Measurements from ENCODE around the gene PLEKHG5.

DNA sequence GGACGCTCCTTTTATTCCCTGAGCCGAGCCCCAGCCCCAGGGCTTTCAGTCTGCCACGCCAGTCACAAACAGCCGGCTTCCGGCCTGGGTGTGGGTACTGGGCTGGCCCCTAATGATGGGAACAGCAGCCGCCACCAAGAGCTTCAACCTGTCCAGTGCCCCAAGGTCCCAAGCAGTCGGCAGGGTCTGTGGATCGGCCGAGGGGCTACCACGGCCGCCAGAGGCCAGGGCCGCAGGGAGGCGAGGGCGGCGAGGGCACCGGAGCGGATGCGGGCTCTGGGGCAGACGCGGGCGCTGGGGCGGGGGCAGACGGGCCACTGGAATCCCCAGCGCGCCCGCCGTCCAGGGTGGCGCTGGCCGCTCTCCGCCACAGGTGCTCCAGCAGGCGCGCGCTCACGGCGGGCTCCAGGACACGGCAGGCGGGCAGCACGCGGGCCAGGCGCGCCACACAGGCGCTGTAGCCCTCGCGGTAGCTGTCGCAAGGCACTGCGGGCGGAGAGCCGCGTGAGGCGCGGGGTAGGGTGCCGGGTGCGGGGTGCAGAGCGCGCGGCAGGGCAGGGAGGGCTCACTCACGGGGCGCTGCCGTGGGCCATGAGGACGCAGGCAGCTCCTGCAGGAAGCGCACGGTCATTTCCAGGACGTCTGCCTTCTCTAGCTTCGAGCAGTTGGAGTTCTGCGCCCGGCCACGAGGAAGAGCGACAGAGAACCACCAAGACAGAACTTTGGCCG, 72.6 kb downstream of the PLEKHG5 start:
- TF ChIP-seq POLR2A (IDR thresholded peaks at IDR 0.05), result no peak
- TF ChIP-seq, protein P1, sequence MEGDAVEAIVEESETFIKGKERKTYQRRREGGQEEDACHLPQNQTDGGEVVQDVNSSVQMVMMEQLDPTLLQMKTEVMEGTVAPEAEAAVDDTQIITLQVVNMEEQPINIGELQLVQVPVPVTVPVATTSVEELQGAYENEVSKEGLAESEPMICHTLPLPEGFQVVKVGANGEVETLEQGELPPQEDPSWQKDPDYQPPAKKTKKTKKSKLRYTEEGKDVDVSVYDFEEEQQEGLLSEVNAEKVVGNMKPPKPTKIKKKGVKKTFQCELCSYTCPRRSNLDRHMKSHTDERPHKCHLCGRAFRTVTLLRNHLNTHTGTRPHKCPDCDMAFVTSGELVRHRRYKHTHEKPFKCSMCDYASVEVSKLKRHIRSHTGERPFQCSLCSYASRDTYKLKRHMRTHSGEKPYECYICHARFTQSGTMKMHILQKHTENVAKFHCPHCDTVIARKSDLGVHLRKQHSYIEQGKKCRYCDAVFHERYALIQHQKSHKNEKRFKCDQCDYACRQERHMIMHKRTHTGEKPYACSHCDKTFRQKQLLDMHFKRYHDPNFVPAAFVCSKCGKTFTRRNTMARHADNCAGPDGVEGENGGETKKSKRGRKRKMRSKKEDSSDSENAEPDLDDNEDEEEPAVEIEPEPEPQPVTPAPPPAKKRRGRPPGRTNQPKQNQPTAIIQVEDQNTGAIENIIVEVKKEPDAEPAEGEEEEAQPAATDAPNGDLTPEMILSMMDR (IDR thresholded peaks at IDR 0.05), result peak in 1 of 6 experiments; percentile 11

All from esophagus squamous epithelium (tissue), 4 donors.